GM23338 (cell line): ENCODE measurements around the gene FBXW2. TPM values are rescaled to one million over a fixed set of nuclear protein-coding genes. Genes with fewer than 3 reads are reported as not detected.

ENCODE experiments used
- ATAC-seq: fragments of 200-7000 bp; cut with Tn5 transposase; 3 replicates; pipeline ENCODE4 v1.9.1; 2020
- DNase-seq: peaks from one replicate; pipeline ENCODE4 v3.0.0-alpha.2; 2015; ENCODE audit warnings: low spot score
- H2AFZ ChIP-seq: fragments of 200-600 bp; sonication (generic); 2 replicates; pipeline ENCODE4 v1.8.0; 2016; ENCODE audit warnings: antibody characterized with exemption, mild to moderate bottlenecking, moderate library complexity
- H3F3A ChIP-seq: fragments of 200-600 bp; sonication (generic); replicated peaks from 2 replicates; pipeline ENCODE4 v1.8.0; 2017; ENCODE audit warnings: antibody characterized with exemption, mixed run types, low read depth
- H3K27ac ChIP-seq: fragments of 200-600 bp; sonication (generic); 2 replicates; pipeline ENCODE4 v1.6.1; 2016; ENCODE audit warnings: low read depth
- H3K27me3 ChIP-seq: fragments of 200-600 bp; sonication (generic); 2 replicates; pipeline ENCODE4 v1.8.0; 2016; ENCODE audit warnings: mild to moderate bottlenecking, mixed run types, moderate library complexity; ENCODE audit not compliant: insufficient read depth
- H3K36me3 ChIP-seq: fragments of 200-600 bp; sonication (generic); 2 replicates; pipeline ENCODE4 v1.8.0; 2016; ENCODE audit warnings: mild to moderate bottlenecking; ENCODE audit not compliant: insufficient read depth
- H3K4me1 ChIP-seq: fragments of 200-600 bp; sonication (generic); 2 replicates; pipeline ENCODE4 v1.8.0; 2016; ENCODE audit warnings: mild to moderate bottlenecking, moderate library complexity; ENCODE audit not compliant: insufficient read depth
- H3K4me2 ChIP-seq: fragments of 200-600 bp; sonication (generic); 2 replicates; pipeline ENCODE4 v1.7.1; 2017; ENCODE audit warnings: mixed run types
- H3K4me3 ChIP-seq: fragments of 200-600 bp; sonication (generic); 2 replicates; pipeline ENCODE4 v1.6.1; 2016; ENCODE audit warnings: mixed run types
- H3K79me2 ChIP-seq: fragments of 200-600 bp; sonication (generic); replicated peaks from 2 replicates; pipeline ENCODE4 v1.8.0; 2017; ENCODE audit warnings: mild to moderate bottlenecking; ENCODE audit not compliant: insufficient read depth
- H3K9me2 ChIP-seq: fragments of 200-600 bp; sonication (generic); 2 replicates; pipeline ENCODE4 v1.8.0; 2017; ENCODE audit not compliant: insufficient read depth
- H4K20me1 ChIP-seq: fragments of 200-600 bp; sonication (generic); replicated peaks from 2 replicates; pipeline ENCODE4 v1.8.0; 2017; ENCODE audit warnings: mild to moderate bottlenecking; ENCODE audit not compliant: insufficient read depth
- H3K27ac Mint-ChIP-seq: 2 replicates; pipeline ENCODE4 v1.8.0; 2020; ENCODE audit warnings: inconsistent platforms, mild to moderate bottlenecking, moderate library complexity, mixed read lengths
- H3K27me3 Mint-ChIP-seq: 3 replicates; pipeline ENCODE4 v1.8.0; 2022; ENCODE audit warnings: low read depth, mild to moderate bottlenecking, moderate library complexity, mixed read lengths, inconsistent platforms; ENCODE audit not compliant: insufficient read depth, poor library complexity
- H3K36me3 Mint-ChIP-seq: 3 replicates; pipeline ENCODE4 v1.8.0; 2021; ENCODE audit warnings: low read depth, mild to moderate bottlenecking, inconsistent platforms, moderate library complexity, mixed read lengths
- H3K4me1 Mint-ChIP-seq: 3 replicates; pipeline ENCODE4 v1.8.0; 2020; ENCODE audit warnings: mild to moderate bottlenecking, inconsistent platforms, mixed read lengths
- H3K4me3 Mint-ChIP-seq: 3 replicates; pipeline ENCODE4 v1.8.0; 2021; ENCODE audit warnings: moderate library complexity, mild to moderate bottlenecking, inconsistent platforms, mixed read lengths
- H3K9me3 Mint-ChIP-seq: 3 replicates; pipeline ENCODE4 v1.8.0; 2020; ENCODE audit warnings: moderate library complexity, mild to moderate bottlenecking, inconsistent platforms, mixed read lengths
- CREB1 ChIP-seq: fragments of 250-450 bp; sonication (Bioruptor Pico); IDR thresholded peaks from 2 replicates; pipeline ENCODE4 v1.5.0; 2020; ENCODE audit warnings: low read depth, mild to moderate bottlenecking, moderate library complexity
- EZH2 ChIP-seq: fragments of 200-600 bp; sonication (generic); IDR thresholded peaks from one replicate; pipeline ENCODE4 v1.8.0; 2017; ENCODE audit warnings: antibody characterized with exemption, mild to moderate bottlenecking, low read depth; ENCODE audit not compliant: unreplicated experiment
- EZH2phosphoT487 ChIP-seq: fragments of 200-600 bp; sonication (generic); IDR thresholded peaks from one replicate; pipeline ENCODE4 v1.8.1; 2018; ENCODE audit warnings: antibody characterized with exemption; ENCODE audit not compliant: unreplicated experiment
- JUNB ChIP-seq: IDR thresholded peaks from one replicate; pipeline ENCODE4 v1.6.1; 2016; ENCODE audit warnings: antibody characterized with exemption; ENCODE audit not compliant: unreplicated experiment
- NANOG ChIP-seq: IDR thresholded peaks from 2 replicates; pipeline ENCODE4 v1.6.1; 2016; ENCODE audit warnings: antibody characterized with exemption, borderline replicate concordance
- POLR2AphosphoS5 ChIP-seq: IDR thresholded peaks from 2 replicates; pipeline ENCODE4 v1.6.1; 2016; ENCODE audit warnings: antibody characterized with exemption, low read depth
- STAT1 ChIP-seq: IDR thresholded peaks from one replicate; pipeline ENCODE4 v1.6.1; 2016; ENCODE audit warnings: antibody characterized with exemption; ENCODE audit not compliant: unreplicated experiment
- ZNF114 ChIP-seq: fragments of 250-450 bp; sonication (Bioruptor Pico); IDR thresholded peaks from 2 replicates; pipeline ENCODE4 v1.5.0; 2020; ENCODE audit warnings: mild to moderate bottlenecking, moderate library complexity
- ZNF331 ChIP-seq: fragments of 250-450 bp; sonication (Bioruptor Pico); IDR thresholded peaks from 2 replicates; pipeline ENCODE4 v1.5.0; 2020; ENCODE audit warnings: low read depth, mild to moderate bottlenecking, moderate library complexity
- polyA plus RNA-seq: library from polyadenylated mRNA; unstranded; fragments of >200 nt; fragmentation: Nextera tagmentation; extraction: Ambion mirVana; gene quantifications from 2 replicates; pipeline ENCODE4 v1.2.1, GENCODE V29; 2016
- total RNA-seq: library from RNA; depleted of rRNA; stranded (reverse); fragments of >200 nt; shearing (Covaris generic); gene quantifications from 2 replicates; pipeline ENCODE4 v1.2.3, GENCODE V29; 2014
- TF ChIP-seq, protein P1 (sequence below), 2 experiments: fragments of 200-600 bp in 1 of 2; sonication (generic) in 1 of 2; conservative IDR thresholded peaks; 2 replicates each; pipeline versions ENCODE4 v1.5.1 to v1.6.1; 2016 to 2017; ENCODE audit warnings: antibody characterized with exemption in 2 of 2, low read depth in 2 of 2, mild to moderate bottlenecking in 2 of 2, moderate library complexity in 1 of 2
- TF ChIP-seq, protein P2 (sequence below): IDR thresholded peaks from 2 replicates; pipeline ENCODE4 v1.6.1; 2016; ENCODE audit warnings: antibody characterized with exemption
- TF ChIP-seq, protein P3 (sequence below): IDR thresholded peaks from one replicate; pipeline ENCODE4 v1.6.1; 2018; ENCODE audit warnings: antibody characterized with exemption; ENCODE audit not compliant: unreplicated experiment

Gene FBXW2
- total and polyA plus RNA-seq, 2 experiments from 2014 or later: 10.0 to 55.2 TPM

DNA sequence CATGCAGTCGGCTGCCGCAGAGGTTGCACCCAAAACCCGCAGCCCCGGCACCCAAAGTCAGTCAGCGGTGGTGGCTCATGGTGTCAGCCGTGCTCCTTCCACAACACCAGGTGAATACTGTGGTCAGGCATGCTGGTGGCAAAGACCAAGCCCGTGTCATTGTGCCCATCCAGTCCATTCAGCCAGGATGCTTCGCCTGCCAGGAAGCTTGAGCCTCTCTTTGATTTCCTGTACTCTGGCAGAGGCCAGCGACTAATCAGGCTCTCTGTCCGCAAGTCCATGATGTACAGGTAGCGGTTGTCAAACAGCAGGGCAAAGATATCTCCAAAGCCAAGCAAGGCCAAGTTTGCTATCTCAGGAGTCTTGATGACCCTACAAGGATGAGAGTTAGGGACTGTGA lies 28.7 kb downstream of the FBXW2 start (continued):
- TF ChIP-seq NANOG (no peak), JUNB (no peak), ZNF331 (CRISPR knock-in tag) (no peak), EZH2 (no peak), EZH2phosphoT487 (no peak), POLR2AphosphoS5 (no peak), ZNF114 (CRISPR knock-in tag) (no peak)
- TF ChIP-seq, protein P1, sequence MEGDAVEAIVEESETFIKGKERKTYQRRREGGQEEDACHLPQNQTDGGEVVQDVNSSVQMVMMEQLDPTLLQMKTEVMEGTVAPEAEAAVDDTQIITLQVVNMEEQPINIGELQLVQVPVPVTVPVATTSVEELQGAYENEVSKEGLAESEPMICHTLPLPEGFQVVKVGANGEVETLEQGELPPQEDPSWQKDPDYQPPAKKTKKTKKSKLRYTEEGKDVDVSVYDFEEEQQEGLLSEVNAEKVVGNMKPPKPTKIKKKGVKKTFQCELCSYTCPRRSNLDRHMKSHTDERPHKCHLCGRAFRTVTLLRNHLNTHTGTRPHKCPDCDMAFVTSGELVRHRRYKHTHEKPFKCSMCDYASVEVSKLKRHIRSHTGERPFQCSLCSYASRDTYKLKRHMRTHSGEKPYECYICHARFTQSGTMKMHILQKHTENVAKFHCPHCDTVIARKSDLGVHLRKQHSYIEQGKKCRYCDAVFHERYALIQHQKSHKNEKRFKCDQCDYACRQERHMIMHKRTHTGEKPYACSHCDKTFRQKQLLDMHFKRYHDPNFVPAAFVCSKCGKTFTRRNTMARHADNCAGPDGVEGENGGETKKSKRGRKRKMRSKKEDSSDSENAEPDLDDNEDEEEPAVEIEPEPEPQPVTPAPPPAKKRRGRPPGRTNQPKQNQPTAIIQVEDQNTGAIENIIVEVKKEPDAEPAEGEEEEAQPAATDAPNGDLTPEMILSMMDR (conservative IDR thresholded peaks at IDR 0.05; ENCODE audit: low read depth in 2 of 2): no peak
- TF ChIP-seq, protein P2, sequence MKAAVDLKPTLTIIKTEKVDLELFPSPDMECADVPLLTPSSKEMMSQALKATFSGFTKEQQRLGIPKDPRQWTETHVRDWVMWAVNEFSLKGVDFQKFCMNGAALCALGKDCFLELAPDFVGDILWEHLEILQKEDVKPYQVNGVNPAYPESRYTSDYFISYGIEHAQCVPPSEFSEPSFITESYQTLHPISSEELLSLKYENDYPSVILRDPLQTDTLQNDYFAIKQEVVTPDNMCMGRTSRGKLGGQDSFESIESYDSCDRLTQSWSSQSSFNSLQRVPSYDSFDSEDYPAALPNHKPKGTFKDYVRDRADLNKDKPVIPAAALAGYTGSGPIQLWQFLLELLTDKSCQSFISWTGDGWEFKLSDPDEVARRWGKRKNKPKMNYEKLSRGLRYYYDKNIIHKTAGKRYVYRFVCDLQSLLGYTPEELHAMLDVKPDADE: no peak

DNA sequence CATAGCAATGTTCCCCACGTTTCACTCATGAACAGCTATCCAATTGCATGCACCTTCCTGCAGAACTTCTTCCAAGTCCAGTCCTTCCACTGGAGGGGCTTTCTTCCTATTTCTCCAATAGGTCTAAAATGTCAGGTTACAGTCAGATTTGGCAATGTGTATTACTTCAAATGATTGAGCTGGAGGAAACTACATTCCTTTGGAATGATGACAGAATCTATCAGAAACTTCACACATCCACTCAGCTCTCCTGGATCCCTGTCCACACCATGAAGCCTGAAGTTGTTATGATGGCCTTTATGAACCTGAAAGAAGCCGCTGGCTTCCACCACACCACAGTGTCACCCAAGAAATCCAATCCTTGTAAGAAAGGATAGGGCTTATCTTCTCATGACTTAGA lies 32.2 kb downstream of the FBXW2 start:
- Histone ChIP-seq H3K4me3 (no peak overlapping the region), H3K79me2 (no peaks in the 10 kb centered on the region), H2AFZ (no peak overlapping the region), H3K4me2 (no peak overlapping the region), H3K36me3 (peaks cover 18% of the 10 kb centered on the region), H3K9me2 (no peaks in the 10 kb centered on the region), H3F3A (no peaks in the 10 kb centered on the region), H4K20me1 (peaks cover 16% of the 10 kb centered on the region; the same call in 1 of the 2 replicates), H3K4me1 (no peaks in the 10 kb centered on the region), H3K27me3 (no peaks in the 10 kb centered on the region), H3K27ac (no peak overlapping the region)
- ATAC-seq: no peak
- H3K36me3 Mint-ChIP-seq: peaks cover 29% of the 10 kb centered on the region; the same call in 2 of the 3 replicates
- no peaks in the 10 kb centered on the region for H3K9me3 Mint-ChIP-seq
- no peaks in the 10 kb centered on the region for H3K27me3 Mint-ChIP-seq
- H3K4me1 Mint-ChIP-seq: no peaks in the 10 kb centered on the region
- H3K27ac Mint-ChIP-seq: no peak overlapping the region
- DNase-seq: no peak
- no peak overlapping the region for H3K4me3 Mint-ChIP-seq
- no peak for TF ChIP-seq EZH2
- TF ChIP-seq, protein P1 (conservative IDR thresholded peaks at IDR 0.05; ENCODE audit: low read depth in 2 of 2): no peak
- TF ChIP-seq, protein P3, sequence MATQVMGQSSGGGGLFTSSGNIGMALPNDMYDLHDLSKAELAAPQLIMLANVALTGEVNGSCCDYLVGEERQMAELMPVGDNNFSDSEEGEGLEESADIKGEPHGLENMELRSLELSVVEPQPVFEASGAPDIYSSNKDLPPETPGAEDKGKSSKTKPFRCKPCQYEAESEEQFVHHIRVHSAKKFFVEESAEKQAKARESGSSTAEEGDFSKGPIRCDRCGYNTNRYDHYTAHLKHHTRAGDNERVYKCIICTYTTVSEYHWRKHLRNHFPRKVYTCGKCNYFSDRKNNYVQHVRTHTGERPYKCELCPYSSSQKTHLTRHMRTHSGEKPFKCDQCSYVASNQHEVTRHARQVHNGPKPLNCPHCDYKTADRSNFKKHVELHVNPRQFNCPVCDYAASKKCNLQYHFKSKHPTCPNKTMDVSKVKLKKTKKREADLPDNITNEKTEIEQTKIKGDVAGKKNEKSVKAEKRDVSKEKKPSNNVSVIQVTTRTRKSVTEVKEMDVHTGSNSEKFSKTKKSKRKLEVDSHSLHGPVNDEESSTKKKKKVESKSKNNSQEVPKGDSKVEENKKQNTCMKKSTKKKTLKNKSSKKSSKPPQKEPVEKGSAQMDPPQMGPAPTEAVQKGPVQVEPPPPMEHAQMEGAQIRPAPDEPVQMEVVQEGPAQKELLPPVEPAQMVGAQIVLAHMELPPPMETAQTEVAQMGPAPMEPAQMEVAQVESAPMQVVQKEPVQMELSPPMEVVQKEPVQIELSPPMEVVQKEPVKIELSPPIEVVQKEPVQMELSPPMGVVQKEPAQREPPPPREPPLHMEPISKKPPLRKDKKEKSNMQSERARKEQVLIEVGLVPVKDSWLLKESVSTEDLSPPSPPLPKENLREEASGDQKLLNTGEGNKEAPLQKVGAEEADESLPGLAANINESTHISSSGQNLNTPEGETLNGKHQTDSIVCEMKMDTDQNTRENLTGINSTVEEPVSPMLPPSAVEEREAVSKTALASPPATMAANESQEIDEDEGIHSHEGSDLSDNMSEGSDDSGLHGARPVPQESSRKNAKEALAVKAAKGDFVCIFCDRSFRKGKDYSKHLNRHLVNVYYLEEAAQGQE: no peak
- TF ChIP-seq NANOG: no peak
- no peak for TF ChIP-seq STAT1
- no peak for TF ChIP-seq EZH2phosphoT487
- TF ChIP-seq POLR2AphosphoS5: no peak
- no peak for TF ChIP-seq JUNB
- no peak for TF ChIP-seq ZNF331 (CRISPR knock-in tag)
- TF ChIP-seq, protein P2: no peak
- no peak for TF ChIP-seq CREB1 (CRISPR knock-in tag)
- no peak for TF ChIP-seq ZNF114 (CRISPR knock-in tag)
